ENCODE data around the gene PCDHA12. TPM values are rescaled to one million over a fixed set of nuclear protein-coding genes. Genes with fewer than 3 reads are reported as not detected.

PCDHA12 gene
- total RNA-seq, 1 donor from 2014 or later, result not detected

DNA sequence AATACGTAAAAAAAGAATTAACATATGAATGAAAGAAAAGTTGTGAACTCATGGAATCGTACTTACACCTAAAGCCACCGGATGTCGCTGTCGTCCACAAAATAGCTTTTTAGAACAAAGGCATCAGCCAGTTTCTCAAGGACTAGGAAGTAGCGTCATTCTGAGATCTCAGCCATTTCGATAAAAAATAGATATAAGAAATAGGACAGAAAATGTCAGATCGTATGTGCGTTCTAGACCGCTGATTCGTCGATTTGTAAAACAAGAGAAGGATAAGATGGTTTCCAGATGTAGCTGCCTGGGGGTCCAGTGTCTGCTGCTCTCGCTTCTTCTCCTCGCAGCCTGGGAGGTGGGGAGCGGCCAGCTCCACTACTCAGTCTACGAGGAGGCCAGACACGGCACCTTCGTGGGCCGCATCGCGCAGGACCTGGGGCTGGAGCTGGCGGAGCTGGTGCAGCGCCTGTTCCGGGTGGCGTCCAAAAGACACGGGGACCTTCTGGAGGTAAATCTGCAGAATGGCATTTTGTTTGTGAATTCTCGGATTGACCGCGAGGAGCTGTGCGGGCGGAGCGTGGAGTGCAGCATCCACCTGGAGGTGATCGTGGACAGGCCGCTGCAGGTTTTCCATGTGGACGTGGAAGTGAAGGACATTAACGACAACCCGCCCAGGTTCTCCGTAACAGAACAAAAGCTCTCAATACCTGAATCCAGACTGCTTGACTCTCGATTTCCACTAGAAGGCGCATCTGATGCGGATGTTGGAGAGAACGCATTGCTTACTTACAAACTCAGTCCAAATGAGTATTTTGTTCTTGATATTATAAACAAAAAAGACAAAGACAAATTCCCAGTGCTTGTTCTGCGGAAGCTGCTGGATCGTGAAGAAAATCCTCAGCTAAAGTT lies 19.1 kb upstream of the PCDHA12 start, which contains the start of gene PCDHA10:
Gene PCDHA10 (plus strand): TSS at position 126 of the 903 bp plus-strand sequence. CDS start 152 bp downstream, at position 278.
- Mint-ChIP-seq H3K4me3 (no peak within 1 kb of the TSS), H3K4me1 (no peaks in the 10 kb centered on the region), H3K27me3 (no peaks in the 10 kb centered on the region), H3K27ac (no peak within 1 kb of the TSS), H3K36me3 (ENCODE audit: low read depth) (no peaks in the 10 kb centered on the region), H3K9me3 (peaks cover 3% of the 10 kb centered on the region)
- CTCF ChIA-PET, result no interaction called here
- DNase-seq (no peak), ATAC-seq (ENCODE audit: low read depth) (no peak)
- TF ChIP-seq, protein P1, sequence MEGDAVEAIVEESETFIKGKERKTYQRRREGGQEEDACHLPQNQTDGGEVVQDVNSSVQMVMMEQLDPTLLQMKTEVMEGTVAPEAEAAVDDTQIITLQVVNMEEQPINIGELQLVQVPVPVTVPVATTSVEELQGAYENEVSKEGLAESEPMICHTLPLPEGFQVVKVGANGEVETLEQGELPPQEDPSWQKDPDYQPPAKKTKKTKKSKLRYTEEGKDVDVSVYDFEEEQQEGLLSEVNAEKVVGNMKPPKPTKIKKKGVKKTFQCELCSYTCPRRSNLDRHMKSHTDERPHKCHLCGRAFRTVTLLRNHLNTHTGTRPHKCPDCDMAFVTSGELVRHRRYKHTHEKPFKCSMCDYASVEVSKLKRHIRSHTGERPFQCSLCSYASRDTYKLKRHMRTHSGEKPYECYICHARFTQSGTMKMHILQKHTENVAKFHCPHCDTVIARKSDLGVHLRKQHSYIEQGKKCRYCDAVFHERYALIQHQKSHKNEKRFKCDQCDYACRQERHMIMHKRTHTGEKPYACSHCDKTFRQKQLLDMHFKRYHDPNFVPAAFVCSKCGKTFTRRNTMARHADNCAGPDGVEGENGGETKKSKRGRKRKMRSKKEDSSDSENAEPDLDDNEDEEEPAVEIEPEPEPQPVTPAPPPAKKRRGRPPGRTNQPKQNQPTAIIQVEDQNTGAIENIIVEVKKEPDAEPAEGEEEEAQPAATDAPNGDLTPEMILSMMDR (IDR thresholded peaks at IDR 0.05), result no peak
- intact Hi-C loops (cut with micrococcal nuclease), result no loop called here
- POLR2A ChIA-PET, result no interaction called here

DNA sequence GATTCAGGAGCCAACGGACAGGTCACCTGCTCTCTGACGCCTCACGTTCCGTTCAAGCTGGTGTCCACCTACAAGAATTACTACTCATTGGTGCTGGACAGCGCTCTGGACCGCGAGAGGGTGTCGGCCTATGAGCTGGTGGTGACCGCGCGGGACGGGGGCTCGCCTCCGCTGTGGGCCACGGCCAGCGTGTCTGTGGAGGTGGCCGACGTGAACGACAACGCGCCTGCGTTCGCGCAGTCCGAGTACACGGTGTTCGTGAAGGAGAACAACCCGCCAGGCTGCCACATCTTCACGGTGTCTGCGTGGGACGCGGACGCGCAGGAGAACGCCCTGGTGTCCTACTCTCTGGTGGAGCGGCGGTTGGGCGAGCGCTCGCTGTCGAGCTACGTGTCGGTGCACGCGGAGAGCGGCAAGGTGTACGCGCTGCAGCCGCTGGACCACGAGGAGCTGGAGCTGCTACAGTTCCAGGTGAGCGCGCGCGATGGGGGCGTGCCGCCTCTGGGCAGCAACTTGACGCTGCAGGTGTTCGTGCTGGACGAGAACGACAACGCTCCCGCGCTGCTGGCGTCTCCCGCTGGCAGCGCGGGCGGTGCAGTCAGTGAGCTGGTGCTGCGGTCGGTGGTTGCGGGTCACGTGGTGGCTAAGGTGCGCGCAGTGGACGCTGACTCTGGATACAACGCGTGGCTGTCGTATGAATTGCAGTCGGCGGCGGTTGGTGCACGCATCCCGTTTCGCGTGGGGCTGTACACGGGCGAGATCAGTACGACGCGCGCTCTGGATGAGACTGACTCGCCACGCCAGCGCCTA lies 17.7 kb upstream of the PCDHA12 start:
- DNase-seq, result no peak
- Mint-ChIP-seq H3K27me3 (no peaks in the 10 kb centered on the region), H3K9me3 (peaks cover 3% of the 10 kb centered on the region), H3K36me3 (ENCODE audit: low read depth) (no peaks in the 10 kb centered on the region), H3K4me3 (no peak overlapping the region), H3K4me1 (no peaks in the 10 kb centered on the region), H3K27ac (no peak overlapping the region)
- ChIA-PET CTCF (no interaction called here), POLR2A (no interaction called here)
- intact Hi-C loops (cut with micrococcal nuclease), result no loop called here
- no peak for ATAC-seq (ENCODE audit: low read depth)
- TF ChIP-seq, protein P1 (IDR thresholded peaks at IDR 0.05), result no peak

DNA sequence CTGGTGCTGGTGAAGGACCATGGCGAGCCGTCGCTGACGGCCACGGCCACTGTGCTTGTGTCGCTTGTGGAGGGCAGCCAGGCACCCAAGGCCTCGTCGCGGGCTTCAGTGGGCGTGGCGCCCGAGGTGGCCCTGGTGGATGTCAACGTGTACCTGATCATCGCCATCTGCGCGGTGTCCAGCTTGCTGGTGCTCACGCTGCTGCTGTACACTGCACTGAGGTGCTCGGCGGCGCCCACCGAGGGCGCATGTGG lies 17.2 kb upstream of the PCDHA12 start:
- intact Hi-C loops (cut with micrococcal nuclease), result no loop called here
- ChIA-PET POLR2A (no interaction called here), CTCF (no interaction called here)
- TF ChIP-seq, protein P1 (IDR thresholded peaks at IDR 0.05), result no peak
- H3K4me3 Mint-ChIP-seq, result no peak overlapping the region
- no peak overlapping the region for H3K27ac Mint-ChIP-seq
- no peak for DNase-seq
- no peaks in the 10 kb centered on the region for H3K36me3 Mint-ChIP-seq (ENCODE audit: low read depth)
- no peaks in the 10 kb centered on the region for H3K27me3 Mint-ChIP-seq
- ATAC-seq (ENCODE audit: low read depth), result no peak
- H3K4me1 Mint-ChIP-seq, result no peaks in the 10 kb centered on the region
- peaks cover 3% of the 10 kb centered on the region for H3K9me3 Mint-ChIP-seq

GRCh38 chr5:140862441-140863295 lies 12.4 kb upstream of the PCDHA12 start:
- ChIA-PET POLR2A (no interaction called here), CTCF (no interaction called here)
- H3K4me1 Mint-ChIP-seq, result no peaks in the 10 kb centered on the region
- no peaks in the 10 kb centered on the region for H3K36me3 Mint-ChIP-seq (ENCODE audit: low read depth)
- peaks cover 5% of the 10 kb centered on the region for H3K27me3 Mint-ChIP-seq
- H3K27ac Mint-ChIP-seq, result no peak overlapping the region
- no peak overlapping the region for H3K4me3 Mint-ChIP-seq
- DNase-seq (no peak), ATAC-seq (ENCODE audit: low read depth) (no peak)
- intact Hi-C loops (cut with micrococcal nuclease), result loop anchor here (10.0 kb wide), 1 partner anchor 242 kb away; the partner anchor contains the start of gene PCDHB3
- H3K9me3 Mint-ChIP-seq, result no peaks in the 10 kb centered on the region
- TF ChIP-seq, protein P1 (IDR thresholded peaks at IDR 0.05), result no peak

Data from activated B cell treated with CpG ODN at 0.5 μM for 24 hours (primary cell).